Rectal smooth muscle tissue (tissue), 1 donor: ENCODE results near the gene SRPK1.

ENCODE experiments used
- H3K27ac ChIP-seq: one replicate; pipeline ENCODE4 v1.7.0; 2013; ENCODE audit warnings: low read depth, low read length, inconsistent platforms
- H3K27me3 ChIP-seq: one replicate; pipeline ENCODE4 v1.7.0; 2013; ENCODE audit warnings: low read length; ENCODE audit not compliant: control insufficient read depth, insufficient read depth
- H3K36me3 ChIP-seq: one replicate; pipeline ENCODE4 v1.7.0; 2013; ENCODE audit warnings: low read length; ENCODE audit not compliant: control insufficient read depth, insufficient read depth
- H3K4me1 ChIP-seq: one replicate; pipeline ENCODE4 v1.7.0; 2013; ENCODE audit warnings: low read length; ENCODE audit not compliant: control insufficient read depth, insufficient read depth
- H3K4me3 ChIP-seq: one replicate; pipeline ENCODE4 v1.7.0; 2013; ENCODE audit warnings: low read length
- H3K9ac ChIP-seq: one replicate; pipeline ENCODE4 v1.7.0; 2013; ENCODE audit warnings: low read length

Gene SRPK1

GRCh38 chr6:35879151-35879550 is 41.7 kb downstream of the SRPK1 start:
- no peak overlapping the region for H3K9ac ChIP-seq
- H3K36me3 ChIP-seq = peaks cover 6% of the 10 kb centered on the region
- H3K27ac ChIP-seq = no peak overlapping the region

GRCh38 chr6:35876902-35877301 is 44.0 kb downstream of the SRPK1 start:
- Histone ChIP-seq H3K4me3 (no peak overlapping the region), H3K4me1 (no peaks in the 10 kb centered on the region), H3K9ac (no peak overlapping the region), H3K36me3 (peaks cover 2% of the 10 kb centered on the region), H3K27me3 (no peaks in the 10 kb centered on the region), H3K27ac (no peak overlapping the region)

More at GRCh38 chr6:35879151-35879550, 41.7 kb downstream of the SRPK1 start:
- no peaks in the 10 kb centered on the region for H3K4me1 ChIP-seq
- H3K4me3 ChIP-seq = no peak overlapping the region
- H3K27me3 ChIP-seq = no peaks in the 10 kb centered on the region

GRCh38 chr6:35874730-35875129 is 46.2 kb downstream of the SRPK1 start:
- Histone ChIP-seq H3K27me3 (no peaks in the 10 kb centered on the region), H3K9ac (no peak overlapping the region), H3K27ac (no peak overlapping the region), H3K4me3 (no peak overlapping the region), H3K36me3 (peaks cover 2% of the 10 kb centered on the region), H3K4me1 (no peaks in the 10 kb centered on the region)

- H3K36me3 ChIP-seq = peaks cover 10% of the 10 kb centered on the region
Measured at GRCh38 chr6:35859367-35859766, 61.5 kb downstream of the SRPK1 start.

GRCh38 chr6:35857853-35858252 is 63.0 kb downstream of the SRPK1 start:
- no peak overlapping the region for H3K27ac ChIP-seq
- H3K4me3 ChIP-seq = no peak overlapping the region
- H3K36me3 ChIP-seq = peaks cover 14% of the 10 kb centered on the region
- no peak overlapping the region for H3K9ac ChIP-seq
- no peaks in the 10 kb centered on the region for H3K4me1 ChIP-seq
- no peaks in the 10 kb centered on the region for H3K27me3 ChIP-seq

More at GRCh38 chr6:35859367-35859766, 61.5 kb downstream of the SRPK1 start:
- Histone ChIP-seq H3K27ac (no peak overlapping the region), H3K9ac (no peak overlapping the region), H3K4me3 (no peak overlapping the region), H3K4me1 (no peaks in the 10 kb centered on the region), H3K27me3 (no peaks in the 10 kb centered on the region)

GRCh38 chr6:35856250-35856649 is 64.6 kb downstream of the SRPK1 start:
- no peak overlapping the region for H3K27ac ChIP-seq
- H3K4me3 ChIP-seq = no peak overlapping the region
- no peaks in the 10 kb centered on the region for H3K4me1 ChIP-seq
- H3K9ac ChIP-seq = no peak overlapping the region
- peaks cover 16% of the 10 kb centered on the region for H3K36me3 ChIP-seq
- no peaks in the 10 kb centered on the region for H3K27me3 ChIP-seq

- H3K4me1 ChIP-seq = no peaks in the 10 kb centered on the region
Measured at GRCh38 chr6:35852994-35853393, 67.9 kb downstream of the SRPK1 start.

GRCh38 chr6:35850208-35850607 is 70.7 kb downstream of the SRPK1 start:
- Histone ChIP-seq H3K4me3 (no peak overlapping the region), H3K27me3 (no peaks in the 10 kb centered on the region), H3K4me1 (no peaks in the 10 kb centered on the region), H3K36me3 (peaks cover 6% of the 10 kb centered on the region), H3K27ac (no peak overlapping the region), H3K9ac (no peak overlapping the region)

More at GRCh38 chr6:35852994-35853393, 67.9 kb downstream of the SRPK1 start:
- Histone ChIP-seq H3K36me3 (peaks cover 12% of the 10 kb centered on the region), H3K27ac (no peak overlapping the region), H3K4me3 (no peak overlapping the region), H3K27me3 (no peaks in the 10 kb centered on the region), H3K9ac (no peak overlapping the region)

- H3K4me1 ChIP-seq = no peaks in the 10 kb centered on the region
- no peak overlapping the region for H3K4me3 ChIP-seq
- H3K9ac ChIP-seq = no peak overlapping the region
- no peaks in the 10 kb centered on the region for H3K36me3 ChIP-seq
- no peak overlapping the region for H3K27ac ChIP-seq
- H3K27me3 ChIP-seq = no peaks in the 10 kb centered on the region
Measured at GRCh38 chr6:35844290-35844689, 76.6 kb downstream of the SRPK1 start.

- H3K27me3 ChIP-seq = no peaks in the 10 kb centered on the region
- H3K9ac ChIP-seq = no peak overlapping the region
- no peak overlapping the region for H3K4me3 ChIP-seq
- peaks cover 4% of the 10 kb centered on the region for H3K36me3 ChIP-seq
- no peaks in the 10 kb centered on the region for H3K4me1 ChIP-seq
- no peak overlapping the region for H3K27ac ChIP-seq
Measured at GRCh38 chr6:35842381-35842780, 78.5 kb downstream of the SRPK1 start.

GRCh38 chr6:35839019-35839418 is 81.9 kb downstream of the SRPK1 start:
- Histone ChIP-seq H3K27ac (no peak overlapping the region), H3K4me1 (no peaks in the 10 kb centered on the region)

GRCh38 chr6:35833536-35833935 is 87.4 kb downstream of the SRPK1 start:
- no peak overlapping the region for H3K9ac ChIP-seq
- H3K27me3 ChIP-seq = no peaks in the 10 kb centered on the region
- peaks cover 7% of the 10 kb centered on the region for H3K36me3 ChIP-seq
- no peak overlapping the region for H3K27ac ChIP-seq
- no peak overlapping the region for H3K4me3 ChIP-seq
- no peaks in the 10 kb centered on the region for H3K4me1 ChIP-seq

More at GRCh38 chr6:35839019-35839418, 81.9 kb downstream of the SRPK1 start:
- no peak overlapping the region for H3K9ac ChIP-seq
- no peak overlapping the region for H3K4me3 ChIP-seq
- no peaks in the 10 kb centered on the region for H3K27me3 ChIP-seq
- peaks cover 7% of the 10 kb centered on the region for H3K36me3 ChIP-seq

- H3K27ac ChIP-seq = no peak overlapping the region
- peaks cover 3% of the 10 kb centered on the region for H3K36me3 ChIP-seq
- H3K27me3 ChIP-seq = no peaks in the 10 kb centered on the region
- H3K4me3 ChIP-seq = no peak overlapping the region
- H3K9ac ChIP-seq = no peak overlapping the region
- no peaks in the 10 kb centered on the region for H3K4me1 ChIP-seq
Measured at GRCh38 chr6:35831257-35832007, 89.5 kb downstream of the SRPK1 start.
